Fibroblast of villous mesenchyme (primary cell): ENCODE measurements around the gene ACYP1. TPM values are rescaled to one million over a fixed set of nuclear protein-coding genes. Genes with fewer than 3 reads are reported as not detected.

ENCODE experiments used
- DNase-seq: peaks from one replicate; pipeline ENCODE4 v3.0.0-alpha.2; 2010; ENCODE audit warnings: low read depth
- H3K4me3 ChIP-seq: 2 replicates; pipeline ENCODE4 v1.5.1; 2011; ENCODE audit warnings: low read depth, mild to moderate bottlenecking, low read length
- total RNA-seq: library from RNA; depleted of rRNA; stranded (reverse); fragments of >200 nt; gene quantifications from 2 replicates; pipeline ENCODE4 v1.2.3, GENCODE V29; 2012
- TF ChIP-seq, protein P1 (sequence below): IDR thresholded peaks from 2 replicates; pipeline ENCODE4 v1.5.1; 2012; ENCODE audit warnings: low read depth, mild to moderate bottlenecking, low read length; ENCODE audit not compliant: insufficient read depth

ACYP1 gene
- total RNA-seq, 1 donor = 11.2 TPM

DNA sequence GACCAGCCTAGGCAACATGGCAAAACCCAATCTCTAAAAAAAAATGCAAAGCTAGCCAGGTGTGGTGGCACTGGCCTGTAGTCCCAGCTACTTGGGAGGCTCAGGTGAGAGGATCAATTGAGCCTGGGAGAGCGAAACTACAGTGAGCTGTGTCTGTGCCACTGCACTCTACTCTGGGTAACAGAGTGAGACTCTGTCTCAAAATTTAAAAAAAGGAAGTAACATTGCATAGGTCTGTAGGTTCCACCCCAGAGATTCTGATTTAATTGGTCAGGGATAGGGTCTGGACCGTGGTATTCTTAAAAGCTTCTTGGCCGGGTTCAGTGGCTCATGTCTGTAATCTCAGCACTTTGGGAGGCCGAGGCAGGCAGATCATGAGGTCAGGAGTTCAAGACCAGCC, 31.9 kb upstream of the ACYP1 start:
- DNase-seq = no peak
- TF ChIP-seq, protein P1, sequence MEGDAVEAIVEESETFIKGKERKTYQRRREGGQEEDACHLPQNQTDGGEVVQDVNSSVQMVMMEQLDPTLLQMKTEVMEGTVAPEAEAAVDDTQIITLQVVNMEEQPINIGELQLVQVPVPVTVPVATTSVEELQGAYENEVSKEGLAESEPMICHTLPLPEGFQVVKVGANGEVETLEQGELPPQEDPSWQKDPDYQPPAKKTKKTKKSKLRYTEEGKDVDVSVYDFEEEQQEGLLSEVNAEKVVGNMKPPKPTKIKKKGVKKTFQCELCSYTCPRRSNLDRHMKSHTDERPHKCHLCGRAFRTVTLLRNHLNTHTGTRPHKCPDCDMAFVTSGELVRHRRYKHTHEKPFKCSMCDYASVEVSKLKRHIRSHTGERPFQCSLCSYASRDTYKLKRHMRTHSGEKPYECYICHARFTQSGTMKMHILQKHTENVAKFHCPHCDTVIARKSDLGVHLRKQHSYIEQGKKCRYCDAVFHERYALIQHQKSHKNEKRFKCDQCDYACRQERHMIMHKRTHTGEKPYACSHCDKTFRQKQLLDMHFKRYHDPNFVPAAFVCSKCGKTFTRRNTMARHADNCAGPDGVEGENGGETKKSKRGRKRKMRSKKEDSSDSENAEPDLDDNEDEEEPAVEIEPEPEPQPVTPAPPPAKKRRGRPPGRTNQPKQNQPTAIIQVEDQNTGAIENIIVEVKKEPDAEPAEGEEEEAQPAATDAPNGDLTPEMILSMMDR = no peak
- H3K4me3 ChIP-seq = no peak overlapping the region

GRCh38 chr14:75094896-75095295, 31.1 kb upstream of the ACYP1 start:
- DNase-seq = no peak
- TF ChIP-seq, protein P1 = no peak

DNA sequence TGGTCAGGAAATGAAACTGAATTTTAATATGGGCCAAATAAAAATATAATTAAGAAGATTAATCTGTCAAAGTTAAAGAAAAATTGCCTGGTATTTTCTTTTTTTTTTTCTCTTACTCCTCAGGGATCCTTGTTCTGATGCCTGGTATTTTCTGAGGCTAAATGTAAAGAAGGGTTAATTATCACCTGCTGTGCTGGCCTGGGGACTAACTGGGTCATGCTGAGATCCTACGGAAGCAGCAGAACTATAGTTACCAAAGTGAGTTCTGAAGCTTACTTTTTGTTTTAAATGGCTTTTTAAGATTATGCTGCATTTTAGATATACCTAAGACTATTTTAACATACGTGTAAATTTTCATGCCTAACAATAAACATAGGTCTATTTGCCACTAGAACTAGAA, 28.9 kb upstream of the ACYP1 start:
- TF ChIP-seq, protein P1 = no peak
- DNase-seq = no peak
- H3K4me3 ChIP-seq = no peak overlapping the region

More at GRCh38 chr14:75094896-75095295, 31.1 kb upstream of the ACYP1 start:
- no peak overlapping the region for H3K4me3 ChIP-seq

DNA sequence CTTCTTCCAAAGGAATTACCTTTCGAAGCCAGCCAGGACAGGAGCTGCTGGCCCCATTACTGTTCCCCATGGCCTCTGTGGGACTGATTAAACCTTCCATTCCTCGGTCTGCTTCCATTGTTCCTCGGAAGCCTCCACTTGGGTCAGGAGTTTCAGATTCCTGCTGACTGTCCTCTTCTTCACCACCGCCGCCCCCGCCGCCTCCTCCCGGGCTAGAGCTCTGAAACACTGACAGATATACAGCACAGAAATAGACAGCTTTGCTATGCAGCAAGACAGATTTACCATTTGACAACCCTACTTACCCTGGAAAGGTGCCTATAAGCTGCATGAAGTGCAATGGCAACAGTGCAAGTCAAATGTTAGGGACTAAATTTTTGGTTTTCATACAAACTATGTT, 27.4 kb upstream of the ACYP1 start:
- TF ChIP-seq, protein P1 = no peak
- no peak overlapping the region for H3K4me3 ChIP-seq
- no peak for DNase-seq

DNA sequence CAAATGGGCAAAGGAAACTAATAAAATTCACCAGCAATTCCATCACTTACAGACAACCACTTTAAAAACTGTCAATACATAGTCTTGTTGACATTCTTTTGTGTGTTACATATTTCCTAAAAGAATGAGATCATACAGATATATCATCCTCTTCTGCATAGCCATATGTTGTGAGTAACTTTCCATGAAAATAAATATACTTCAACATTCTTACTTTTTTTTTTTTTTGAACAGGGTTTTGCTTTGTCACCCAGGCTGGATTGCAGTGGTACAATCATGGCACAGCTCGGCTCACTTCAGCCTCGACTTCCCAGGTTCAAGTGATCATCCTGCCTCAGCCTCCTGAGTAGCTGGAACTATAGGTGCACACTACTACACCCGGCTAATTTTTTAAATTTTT, 26.5 kb upstream of the ACYP1 start:
- TF ChIP-seq, protein P1 = no peak
- DNase-seq = no peak
- no peak overlapping the region for H3K4me3 ChIP-seq

GRCh38 chr14:75088566-75089373, 24.9 kb upstream of the ACYP1 start:
- DNase-seq = peak; percentile 65
- TF ChIP-seq, protein P1 = peak; percentile 85
- H3K4me3 ChIP-seq = no peak overlapping the region
